ENCODE measurements around the gene SERPING1.

- no peak for TF ChIP-seq EZH2phosphoT487 (IDR thresholded peaks at IDR 0.05; ENCODE audit: low read length)
- TF ChIP-seq, protein P1, sequence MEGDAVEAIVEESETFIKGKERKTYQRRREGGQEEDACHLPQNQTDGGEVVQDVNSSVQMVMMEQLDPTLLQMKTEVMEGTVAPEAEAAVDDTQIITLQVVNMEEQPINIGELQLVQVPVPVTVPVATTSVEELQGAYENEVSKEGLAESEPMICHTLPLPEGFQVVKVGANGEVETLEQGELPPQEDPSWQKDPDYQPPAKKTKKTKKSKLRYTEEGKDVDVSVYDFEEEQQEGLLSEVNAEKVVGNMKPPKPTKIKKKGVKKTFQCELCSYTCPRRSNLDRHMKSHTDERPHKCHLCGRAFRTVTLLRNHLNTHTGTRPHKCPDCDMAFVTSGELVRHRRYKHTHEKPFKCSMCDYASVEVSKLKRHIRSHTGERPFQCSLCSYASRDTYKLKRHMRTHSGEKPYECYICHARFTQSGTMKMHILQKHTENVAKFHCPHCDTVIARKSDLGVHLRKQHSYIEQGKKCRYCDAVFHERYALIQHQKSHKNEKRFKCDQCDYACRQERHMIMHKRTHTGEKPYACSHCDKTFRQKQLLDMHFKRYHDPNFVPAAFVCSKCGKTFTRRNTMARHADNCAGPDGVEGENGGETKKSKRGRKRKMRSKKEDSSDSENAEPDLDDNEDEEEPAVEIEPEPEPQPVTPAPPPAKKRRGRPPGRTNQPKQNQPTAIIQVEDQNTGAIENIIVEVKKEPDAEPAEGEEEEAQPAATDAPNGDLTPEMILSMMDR (IDR thresholded peaks at IDR 0.05; ENCODE audit: low read length), result no peak
- no peak for TF ChIP-seq EZH2 (optimal IDR thresholded peaks at IDR 0.05; ENCODE audit: low read depth, low read length)
These were observed 13.1 kb upstream of the SERPING1 start for GRCh38 chr11:57584341-57584740.

Data from MM.1S (cell line).